Measurements from ENCODE around the gene NEU4.

GRCh38 chr2:241770936-241771285, 38.1 kb upstream of the NEU4 start:
- TF ChIP-seq CTCF (IDR thresholded peaks at IDR 0.05; ENCODE audit: insufficient read depth, low read depth, low read length) (no peak), EZH2 (IDR thresholded peaks at IDR 0.05; ENCODE audit: insufficient read depth, low read length) (no peak)

All from astrocyte (in vitro differentiated cells and primary cell).